Psoas muscle (tissue), 8 donors: ENCODE data around the gene TMEM37. TPM values are rescaled to one million over a fixed set of nuclear protein-coding genes. Genes with fewer than 3 reads are reported as not detected.

Experiments used
- ATAC-seq, 4 donors: fragments of 200-7000 bp; cut with Tn5 transposase; one replicate each; pipeline ENCODE4 v1.9.1; 2020; ENCODE audit warnings: moderate library complexity in 3 of 4, mild to moderate bottlenecking in 2 of 4
- DNase-seq, 2 donors: peaks; one replicate each; pipeline ENCODE4 v3.0.0-alpha.2; 2020
- H3K27ac ChIP-seq: fragments of 200-600 bp; one replicate; pipeline ENCODE4 v1.8.0; 2022
- H3K27me3 ChIP-seq, 3 donors: fragments of 200-600 bp in 1 of 3; one replicate each; pipeline versions ENCODE4 v1.6.1 to v1.8.0; 2013 to 2022; ENCODE audit warnings: low read length in 2 of 3, mild to moderate bottlenecking in 2 of 3, moderate library complexity in 1 of 3; ENCODE audit not compliant: insufficient read depth in 3 of 3
- H3K36me3 ChIP-seq, 2 donors: fragments of 200-600 bp in 1 of 2; one replicate each; pipeline versions ENCODE4 v1.6.1 to v1.8.0; 2013 to 2022; ENCODE audit warnings: low read depth in 1 of 2, mild to moderate bottlenecking in 1 of 2, moderate library complexity in 1 of 2; ENCODE audit not compliant: insufficient read depth in 1 of 2
- H3K4me1 ChIP-seq: fragments of 200-600 bp; one replicate; pipeline ENCODE4 v1.8.0; 2022
- H3K4me3 ChIP-seq: fragments of 200-600 bp; one replicate; pipeline ENCODE4 v1.8.0; 2022; ENCODE audit warnings: mild to moderate bottlenecking
- H3K9me3 ChIP-seq: fragments of 200-600 bp; one replicate; pipeline ENCODE4 v1.8.0; 2022
- CTCF ChIP-seq: fragments of 200-600 bp; IDR thresholded peaks from one replicate; pipeline ENCODE4 v1.8.0; 2022; ENCODE audit warnings: antibody characterized with exemption
- WGBS, 3 donors: extraction: QIAGEN DNeasy Blood & Tissue Kit; methylation state at CpG; one replicate each; pipeline versions ENCODE4 v1.1.6 to v1.1.7; 2013; 5-methylcytosine and 5-hydroxymethylcytosine counted together
- intact Hi-C, 2 donors: fragments of 100-400 bp; cut with DNase I; formaldehyde crosslinking; loops; one replicate each; pipeline versions ENCODE4 v1.11.0 to v1.14.2; 2022
- polyA plus RNA-seq, 3 donors: library from polyadenylated mRNA; stranded (reverse); fragments of 200-250 nt; gene quantifications; one replicate each; pipeline ENCODE4 v1.2.3, GENCODE V29; 2013
- total RNA-seq, 4 donors: library from RNA; stranded (reverse); fragmentation: NEBNext Ultra II Directional in 2 of 4; extraction: Animal tissue kit (Norgen Biotek cat#: 25700) in 2 of 4; gene quantifications; one replicate each; pipeline versions ENCODE4 v1.2.1 to v1.2.4, GENCODE V29; 2021 to 2023
- donor health status: healthy with polysubstance abuse.
- donor health status: DM: no; HTN: no; CAD: no; lungs with moderate emphysema.
- donor health status: Bipolar disorder and iron deficiency.
- donor health status: healthy.
- donor health status: DM: yes; HTN: yes; CAD: no.
- donor health status: DM: no; HTN: no; CAD: no.
- donor health status: DM: no; HTN: no; CAD: no.
- donor health status: DM: yes; HTN: yes; CAD: no.

TMEM37 gene
- total and polyA plus RNA-seq, 7 donors = 0.60 to 3.9 (median 0.96) TPM

GRCh38 chr2:119455066-119455718 is 23.5 kb downstream of the TMEM37 start:
- no peak for TF ChIP-seq CTCF
- Histone ChIP-seq H3K9me3 (no peaks in the 10 kb centered on the region), H3K36me3 (no peaks in the 10 kb centered on the region), H3K4me3 (no peak overlapping the region), H3K27ac (no peak overlapping the region), H3K4me1 (no peaks in the 10 kb centered on the region), H3K27me3 (peaks cover 0 to 3% (median 0%) of the 10 kb centered on the region in 3 donors)
- ATAC-seq (no peak), DNase-seq (no peak)
- intact Hi-C loops = no loop called here
- 60 to 72% (median 70%) methylated on average over 13 of the region's 13 CpGs for WGBS, 3 donors

- DNase-seq (no peak), ATAC-seq (no peak)
- H3K27ac ChIP-seq = no peak overlapping the region
- intact Hi-C loops = no loop called here
- no peaks in the 10 kb centered on the region for H3K27me3 ChIP-seq
- H3K9me3 ChIP-seq = no peaks in the 10 kb centered on the region
- H3K4me3 ChIP-seq = no peak overlapping the region
- H3K36me3 ChIP-seq = no peaks in the 10 kb centered on the region
- TF ChIP-seq CTCF = no peak
- WGBS, 3 donors = 57 to 68% (median 65%) methylated on average over 2 of the region's 2 CpGs
- no peaks in the 10 kb centered on the region for H3K4me1 ChIP-seq
These were observed 28.4 kb downstream of the TMEM37 start for GRCh38 chr2:119460076-119460475.

- intact Hi-C loops = no loop called here
- H3K27me3 ChIP-seq = no peaks in the 10 kb centered on the region
- DNase-seq (no peak), ATAC-seq (no peak)
- 91 to 95% (median 95%) methylated on average over 5 of the region's 5 CpGs for WGBS, 3 donors
- no peaks in the 10 kb centered on the region for H3K9me3 ChIP-seq
- H3K27ac ChIP-seq = no peak overlapping the region
- no peaks in the 10 kb centered on the region for H3K4me1 ChIP-seq
- no peak for TF ChIP-seq CTCF
- H3K4me3 ChIP-seq = no peak overlapping the region
- no peaks in the 10 kb centered on the region for H3K36me3 ChIP-seq
These were observed 30.2 kb downstream of the TMEM37 start for GRCh38 chr2:119461811-119462210.

GRCh38 chr2:119462574-119462973 is 30.9 kb downstream of the TMEM37 start:
- Histone ChIP-seq H3K4me3 (no peak overlapping the region), H3K4me1 (no peaks in the 10 kb centered on the region), H3K27ac (no peak overlapping the region), H3K27me3 (no peaks in the 10 kb centered on the region), H3K36me3 (no peaks in the 10 kb centered on the region), H3K9me3 (no peaks in the 10 kb centered on the region)
- intact Hi-C loops = no loop called here
- no peak for TF ChIP-seq CTCF
- 93 to 95% (median 95%) methylated on average over 6 to 7 of the region's 7 CpGs for whole genome bisulfite sequencing, 3 donors
- ATAC-seq = no peak
- DNase-seq = no peak

- ATAC-seq (no peak), DNase-seq (no peak)
- H3K36me3 ChIP-seq = no peaks in the 10 kb centered on the region
- H3K4me1 ChIP-seq = no peaks in the 10 kb centered on the region
- no peaks in the 10 kb centered on the region for H3K9me3 ChIP-seq
- no peaks in the 10 kb centered on the region for H3K27me3 ChIP-seq
- H3K4me3 ChIP-seq = no peak overlapping the region
- no peak overlapping the region for H3K27ac ChIP-seq
- 68 to 88% (median 71%) methylated on average over 4 of the region's 4 CpGs for WGBS, 3 donors
- no peak for TF ChIP-seq CTCF
- intact Hi-C loops = no loop called here
These were observed 31.5 kb downstream of the TMEM37 start for GRCh38 chr2:119463136-119463535.
